ENCODE data around the gene DNAI4.

- TF ChIP-seq CTCF (IDR thresholded peaks at IDR 0.05) = no peak
- no peak for TF ChIP-seq POLR2A (IDR thresholded peaks at IDR 0.05)
These were observed 48.0 kb downstream of the DNAI4 start for GRCh38 chr1:66876664-66877063.

Measured in upper lobe of left lung (tissue), 4 donors.